NCI-H1092 treated with DMSO at 0.1 percent for 48 hours (cell line): ENCODE data around the gene MEG3.

Experiments used
- DNase-seq: peaks from one replicate; lab custom pipeline; 2025; lab: John Stamatoyannopoulos, UW

MEG3 gene

DNA sequence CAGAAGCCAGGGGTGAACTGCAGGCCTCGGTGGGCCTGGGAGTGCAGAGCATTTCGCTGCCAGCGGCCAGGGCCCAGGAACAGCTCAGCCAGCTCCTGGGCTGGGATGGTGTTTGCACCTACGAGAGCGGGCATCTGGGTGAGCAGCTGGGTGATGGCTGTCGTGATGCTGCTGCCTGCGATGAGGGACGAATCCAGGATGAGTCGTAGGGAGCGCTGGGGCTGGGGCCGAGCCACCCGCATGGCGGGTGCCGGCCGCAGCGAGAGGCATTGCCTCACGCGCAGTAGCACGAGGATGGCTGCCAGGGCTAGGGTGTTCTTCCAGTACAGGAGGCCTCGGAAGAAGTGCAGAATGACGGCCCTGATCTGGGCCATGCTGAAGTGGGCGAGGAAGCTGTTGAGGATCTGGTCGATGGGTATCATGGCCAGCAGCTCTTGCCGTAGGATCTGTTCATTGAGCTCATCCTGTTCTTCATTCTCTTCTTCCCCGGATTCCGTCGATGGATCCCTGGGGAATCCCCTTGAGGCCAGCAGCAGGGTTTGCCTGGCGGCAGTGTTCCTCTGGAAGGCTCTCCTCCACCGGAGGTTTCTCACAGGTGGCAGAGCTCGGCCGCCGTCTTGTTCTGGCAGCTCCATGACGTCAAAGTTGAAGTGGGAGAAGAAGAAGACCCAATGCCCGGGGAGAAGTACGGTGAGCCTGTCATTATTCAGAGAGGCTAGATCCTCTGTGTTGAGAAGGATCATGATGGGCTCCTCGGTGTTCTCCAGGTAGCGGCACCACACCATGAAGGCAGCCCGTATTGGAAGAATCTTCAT lies 55.5 kb downstream of the MEG3 start:
- DNase-seq = no peak

DNA sequence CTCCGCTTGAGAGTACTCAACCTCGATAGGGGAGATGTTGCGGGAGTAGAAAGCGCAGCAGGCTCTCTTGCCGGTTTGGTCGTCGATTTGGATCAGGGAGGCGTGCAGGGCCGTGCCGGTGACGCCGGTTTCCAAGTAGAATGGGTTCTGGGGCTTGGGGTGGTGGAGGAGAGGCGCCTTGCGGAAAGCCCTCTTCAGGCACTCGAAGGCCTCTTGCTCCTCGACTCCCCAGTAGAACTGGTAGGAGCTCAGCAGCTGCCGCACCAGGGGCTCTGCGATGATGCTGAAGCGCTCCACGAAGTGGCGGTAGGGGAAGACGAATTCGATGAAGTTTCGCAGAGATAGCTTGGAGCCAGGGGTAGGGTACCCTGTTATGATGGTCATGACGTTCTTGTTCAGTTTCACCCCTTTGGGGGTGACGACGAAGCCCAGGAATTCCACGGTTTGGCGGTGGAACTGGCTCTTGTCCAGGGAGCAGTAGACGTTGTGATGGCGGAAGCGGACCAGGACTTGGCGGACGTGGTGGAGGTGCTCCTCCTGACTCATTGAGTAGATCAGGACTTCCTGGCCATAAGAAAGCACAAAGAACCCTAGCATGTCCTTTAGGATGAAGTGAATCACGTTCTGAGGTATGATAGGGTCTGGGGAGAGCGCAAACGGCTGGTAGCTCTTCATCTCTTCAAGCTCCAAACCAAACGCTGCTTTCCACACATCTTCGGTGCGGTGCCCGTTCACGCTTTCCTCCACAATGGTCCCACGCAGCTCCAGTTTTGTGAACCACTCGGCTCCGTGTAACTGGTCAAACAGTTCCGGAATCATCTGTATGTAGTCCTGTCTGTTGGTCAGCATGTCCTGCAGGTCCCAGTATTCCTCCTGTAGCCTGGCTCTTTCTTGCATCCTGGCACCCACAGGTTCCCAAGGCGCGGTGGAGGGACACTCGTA lies 56.4 kb downstream of the MEG3 start:
- no peak for DNase-seq

DNA sequence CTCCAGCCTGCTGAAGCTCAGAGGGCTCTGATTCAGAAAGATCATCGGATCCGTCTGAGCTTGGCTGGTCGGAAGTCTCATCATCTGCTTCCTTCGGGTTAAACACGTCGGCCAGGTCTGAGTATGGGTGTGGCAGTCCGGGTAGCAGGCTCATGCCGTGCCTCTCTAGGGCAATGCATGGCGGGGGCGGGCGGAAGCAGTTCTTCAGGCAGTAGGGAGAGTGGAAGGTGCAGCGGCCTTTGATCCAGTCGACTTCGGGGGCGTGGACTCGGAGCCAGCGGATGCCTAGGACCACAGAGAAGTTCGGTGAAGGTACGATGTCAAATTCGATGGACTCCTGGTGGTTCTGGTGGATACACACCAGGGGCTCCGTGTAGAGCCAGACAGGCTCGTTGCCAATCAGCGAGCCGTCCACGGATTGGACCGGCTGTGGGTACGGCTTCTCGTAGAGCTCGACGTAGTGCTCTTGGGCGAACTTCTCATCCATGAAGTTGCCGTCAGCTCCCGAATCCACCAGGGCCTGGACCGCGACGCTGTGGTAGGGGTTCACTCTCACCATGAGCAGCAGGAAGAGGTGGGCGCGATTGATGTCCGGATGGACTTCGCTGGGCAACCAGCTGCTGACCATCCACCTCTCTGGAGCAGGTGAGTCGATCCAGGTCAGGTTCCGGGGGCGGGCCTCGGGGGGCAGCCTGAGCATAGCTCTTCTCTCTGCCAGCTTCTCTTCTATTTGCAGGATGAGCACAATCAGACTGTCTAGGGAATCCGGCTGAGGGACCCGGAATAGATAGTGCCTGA lies 57.3 kb downstream of the MEG3 start:
- no peak for DNase-seq

DNA sequence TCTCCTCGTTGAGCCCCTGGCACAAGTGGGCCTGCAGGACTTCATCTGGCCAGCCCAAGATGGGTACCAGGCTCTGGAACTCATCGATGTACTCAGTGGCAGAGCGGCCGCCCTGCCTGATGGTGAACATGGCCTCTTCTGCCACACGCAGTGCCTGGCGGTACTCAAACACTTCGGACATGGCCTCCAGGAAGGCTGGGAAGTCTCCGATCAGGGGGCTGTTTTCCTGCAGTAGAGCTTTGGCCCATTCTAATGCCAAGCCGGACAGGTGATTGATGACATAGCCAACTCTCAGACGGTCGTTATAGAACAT lies 57.8 kb downstream of the MEG3 start:
- no peak for DNase-seq

DNA sequence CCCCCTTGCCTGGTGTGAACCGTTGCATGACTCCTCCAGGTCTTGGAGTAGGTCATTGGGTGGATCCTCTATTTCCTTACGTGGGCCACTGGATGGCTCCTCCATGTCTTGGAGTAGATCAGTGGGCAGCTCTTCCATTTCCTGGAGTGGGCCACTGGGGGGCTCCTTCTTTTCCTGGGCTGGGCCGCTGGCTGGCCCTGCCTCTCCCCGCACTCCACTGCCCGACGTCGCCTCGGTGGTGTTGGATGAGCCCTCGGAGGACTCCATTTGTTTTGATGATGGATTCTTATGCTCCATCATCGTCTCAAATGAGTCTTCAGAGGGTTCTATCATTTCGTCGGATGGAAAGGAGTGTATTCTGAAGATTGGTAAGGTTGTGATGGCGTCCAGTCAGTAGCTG lies 58.5 kb downstream of the MEG3 start:
- DNase-seq = no peak

DNA sequence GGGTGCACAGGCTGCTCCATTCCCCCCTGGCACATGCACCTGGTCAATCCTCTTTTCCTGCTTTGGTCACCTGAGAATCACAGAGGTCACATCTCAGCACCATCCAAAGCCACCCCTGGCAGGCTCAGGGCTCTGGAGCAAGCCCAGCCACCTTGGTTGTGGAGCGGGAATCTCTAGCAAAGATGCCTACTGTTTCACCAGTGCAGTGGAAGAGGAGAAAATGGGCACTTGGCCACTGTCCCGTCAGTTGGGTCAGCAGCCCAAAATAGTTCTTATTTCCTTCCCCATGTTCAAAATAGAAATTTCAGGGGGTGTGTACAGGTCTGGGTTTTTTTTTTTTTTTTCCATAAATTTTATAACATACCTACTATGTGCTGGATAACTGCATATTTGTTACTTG lies 59.3 kb downstream of the MEG3 start:
- no peak for DNase-seq

DNA sequence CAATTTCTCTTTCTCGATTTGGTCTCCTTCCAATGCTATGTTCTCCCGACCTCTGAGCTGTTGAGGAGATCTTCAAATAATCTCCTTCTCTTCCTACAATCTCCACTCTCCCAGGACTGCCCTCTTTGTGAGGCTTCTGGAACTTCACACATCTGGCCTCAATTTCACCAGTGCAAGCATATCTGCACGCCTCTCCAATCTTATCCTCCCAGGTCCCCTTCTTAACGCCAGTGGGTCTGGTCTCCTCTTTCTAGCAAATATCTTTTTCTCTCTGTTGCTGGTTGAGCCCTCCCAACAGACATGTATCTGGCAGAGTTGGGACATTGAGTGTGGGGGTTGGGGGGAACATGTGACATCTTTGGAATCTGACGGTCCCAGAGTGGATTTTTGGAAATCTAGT lies 59.7 kb downstream of the MEG3 start:
- DNase-seq = no peak

DNA sequence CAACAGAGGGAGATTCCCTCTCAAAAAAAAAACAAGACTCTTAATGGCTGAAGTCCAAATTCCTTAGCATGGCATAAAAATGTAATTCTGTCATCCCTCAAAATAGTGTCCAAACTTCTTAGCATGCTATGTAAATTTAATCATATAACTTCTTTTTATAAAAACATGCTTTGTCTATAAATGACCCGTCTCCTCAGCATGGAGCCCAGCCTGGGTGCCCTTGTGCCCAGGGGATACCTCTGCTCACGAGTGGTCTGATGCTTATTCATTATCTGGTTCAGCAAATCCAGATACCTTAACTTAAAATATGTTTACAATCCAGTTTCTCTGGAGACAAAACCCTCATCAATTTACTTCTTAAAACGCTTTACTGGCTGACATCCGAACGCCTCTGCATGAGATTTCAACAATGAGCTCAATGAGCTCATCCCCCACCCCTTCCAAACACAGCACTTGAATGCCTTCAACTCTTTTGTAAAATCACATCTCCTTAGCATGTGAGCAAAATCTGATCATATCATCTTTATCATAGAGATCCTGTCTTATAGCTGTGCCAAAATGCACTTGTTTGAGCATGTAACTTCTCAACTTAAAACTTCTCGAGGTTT lies 61.9 kb downstream of the MEG3 start:
- DNase-seq = no peak

DNA sequence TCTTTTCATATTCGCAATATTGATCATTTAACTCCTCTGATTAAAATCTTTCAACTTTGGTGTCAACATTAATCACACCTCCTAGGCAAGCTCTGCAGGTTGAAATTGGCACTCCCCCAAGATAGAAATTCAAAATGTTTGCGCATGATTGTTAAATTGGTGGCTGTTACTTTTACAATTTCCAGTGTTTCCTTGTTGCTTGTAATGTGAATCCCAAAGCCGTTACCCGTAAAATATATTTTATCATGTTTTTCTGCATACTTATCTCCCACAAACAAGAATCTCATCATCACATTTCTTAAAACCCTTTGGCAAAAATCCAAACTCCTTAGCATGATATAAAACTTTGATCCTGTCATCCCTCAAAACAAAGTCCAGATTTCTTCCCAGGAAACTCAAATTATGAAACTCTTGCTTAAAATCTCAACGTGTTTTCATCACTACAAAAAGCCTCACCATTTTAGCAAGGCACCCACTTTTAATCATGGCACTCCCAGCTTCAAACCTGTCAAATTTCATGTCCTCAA lies 62.9 kb downstream of the MEG3 start:
- no peak for DNase-seq

DNA sequence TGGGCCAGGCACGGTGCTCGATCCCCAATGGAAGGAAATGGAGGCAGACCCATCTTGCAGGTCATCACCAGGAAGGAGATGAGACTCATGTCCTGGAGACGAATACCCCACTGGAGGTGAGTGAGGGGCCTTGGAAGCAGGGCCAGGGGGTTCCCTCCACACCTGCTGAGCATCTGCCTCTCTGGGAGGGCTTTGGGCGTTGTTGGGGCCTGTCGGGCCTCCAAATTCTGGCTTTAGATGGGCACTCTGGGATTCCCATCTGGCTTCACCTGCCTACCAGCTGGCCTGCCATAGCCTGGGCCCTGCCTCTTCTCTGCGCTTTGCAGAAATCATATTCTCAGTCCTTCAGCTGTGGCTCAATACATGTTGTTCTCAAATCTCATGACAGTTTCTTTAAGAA lies 63.7 kb downstream of the MEG3 start:
- DNase-seq = no peak

DNA sequence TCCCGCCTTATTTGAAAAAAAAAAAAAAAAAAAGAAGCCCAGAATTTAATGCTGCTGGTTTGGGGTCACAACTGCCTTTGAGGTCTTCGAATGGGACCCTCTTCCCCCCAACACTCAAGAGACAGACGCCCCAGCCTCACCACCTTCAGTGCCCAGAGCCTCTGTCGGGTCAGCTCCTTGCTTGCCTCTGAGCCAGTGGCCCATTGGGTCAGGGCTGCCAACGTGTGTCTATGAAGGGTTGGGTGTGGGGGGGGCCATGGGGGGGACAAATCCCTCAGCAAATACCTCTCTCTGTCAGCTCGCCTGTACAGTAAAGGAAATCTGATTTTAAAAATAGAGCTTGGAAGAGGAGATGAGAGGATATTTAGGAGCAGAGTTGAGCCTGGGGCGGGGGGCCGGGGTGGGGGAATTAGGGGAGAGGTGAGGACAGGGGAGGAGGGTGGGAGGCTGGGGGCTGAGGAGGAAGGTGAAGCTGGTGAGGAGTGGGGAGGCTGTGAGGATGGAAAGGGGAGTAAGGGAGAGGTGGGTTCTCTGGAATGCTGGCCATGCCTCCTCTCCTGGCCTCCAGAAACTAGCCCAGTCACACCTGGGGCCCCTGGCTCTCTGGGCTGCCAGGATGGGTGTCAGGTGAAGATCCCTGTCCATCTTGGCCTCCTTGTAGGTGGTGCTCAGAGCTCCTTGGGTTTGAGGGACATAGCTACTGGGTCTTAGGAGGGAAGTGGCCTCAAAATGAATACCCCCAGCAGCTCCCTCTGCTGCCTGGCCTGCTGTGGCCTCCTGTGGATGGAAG lies 64.3 kb downstream of the MEG3 start:
- DNase-seq = no peak

DNA sequence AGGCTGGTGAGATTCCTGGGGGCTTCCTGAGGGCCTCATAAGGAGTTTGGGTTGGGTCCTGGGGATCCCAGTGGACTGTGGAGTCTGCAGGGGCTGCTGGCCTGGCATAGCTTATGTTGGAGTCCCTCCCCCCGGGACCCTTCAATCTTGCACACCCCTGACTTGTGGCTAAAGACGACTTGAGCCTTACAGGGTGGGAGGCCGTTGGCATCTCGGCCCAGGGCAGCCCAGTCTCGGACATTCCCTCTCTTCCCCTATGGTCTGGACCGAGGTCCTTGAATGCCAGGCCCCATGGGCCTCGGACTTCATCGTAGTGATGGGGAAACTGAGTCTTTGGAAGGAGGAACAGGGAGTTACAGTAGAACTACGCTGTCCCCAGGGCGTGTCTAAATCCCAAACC lies 65.1 kb downstream of the MEG3 start:
- DNase-seq = no peak

DNA sequence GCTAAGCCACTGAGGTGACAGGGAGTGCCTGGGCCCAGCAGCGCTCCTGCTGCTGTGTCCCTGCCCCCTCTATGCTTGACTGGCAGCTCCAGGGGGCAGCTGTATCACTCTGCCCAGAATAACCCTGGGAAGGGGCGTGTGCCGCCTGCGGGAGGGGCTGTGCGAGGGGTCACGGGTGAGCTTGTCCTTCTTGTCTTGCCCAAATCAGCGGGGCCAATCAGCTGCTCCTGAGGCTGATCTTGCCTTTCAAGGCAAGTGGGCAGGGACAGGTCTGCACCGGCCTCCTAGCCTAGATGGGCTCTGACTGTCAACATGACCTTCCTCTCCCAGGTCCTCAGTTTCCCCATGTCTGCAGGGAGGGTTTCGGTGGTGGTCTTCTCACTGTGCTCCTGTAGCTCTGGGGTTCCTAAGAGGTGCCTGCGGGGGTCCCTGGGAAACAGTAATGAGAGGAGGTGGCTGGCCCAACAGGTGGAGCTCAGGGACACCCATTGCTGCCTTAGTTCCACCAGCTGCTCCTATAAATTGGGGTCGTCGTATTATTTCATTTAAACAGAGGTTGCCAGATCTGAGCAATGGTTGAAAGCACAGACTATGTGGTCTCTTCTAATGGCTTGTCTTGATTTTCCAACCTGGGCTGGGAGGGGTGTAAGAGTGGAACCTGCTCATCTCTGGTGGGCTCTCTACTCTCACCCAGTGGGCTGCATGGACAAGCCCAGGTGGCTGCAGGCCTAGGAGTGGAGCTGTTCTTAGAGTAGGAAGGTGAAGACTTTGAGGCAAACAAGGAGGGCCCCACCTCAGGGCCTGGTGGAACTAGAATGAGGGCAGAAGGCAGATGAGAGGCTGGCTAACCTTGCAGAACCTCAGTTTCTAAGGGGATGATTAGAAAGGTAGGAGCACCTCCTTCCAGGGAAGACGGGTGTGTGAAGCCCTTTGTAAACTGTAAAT lies 65.9 kb downstream of the MEG3 start:
- no peak for DNase-seq

DNA sequence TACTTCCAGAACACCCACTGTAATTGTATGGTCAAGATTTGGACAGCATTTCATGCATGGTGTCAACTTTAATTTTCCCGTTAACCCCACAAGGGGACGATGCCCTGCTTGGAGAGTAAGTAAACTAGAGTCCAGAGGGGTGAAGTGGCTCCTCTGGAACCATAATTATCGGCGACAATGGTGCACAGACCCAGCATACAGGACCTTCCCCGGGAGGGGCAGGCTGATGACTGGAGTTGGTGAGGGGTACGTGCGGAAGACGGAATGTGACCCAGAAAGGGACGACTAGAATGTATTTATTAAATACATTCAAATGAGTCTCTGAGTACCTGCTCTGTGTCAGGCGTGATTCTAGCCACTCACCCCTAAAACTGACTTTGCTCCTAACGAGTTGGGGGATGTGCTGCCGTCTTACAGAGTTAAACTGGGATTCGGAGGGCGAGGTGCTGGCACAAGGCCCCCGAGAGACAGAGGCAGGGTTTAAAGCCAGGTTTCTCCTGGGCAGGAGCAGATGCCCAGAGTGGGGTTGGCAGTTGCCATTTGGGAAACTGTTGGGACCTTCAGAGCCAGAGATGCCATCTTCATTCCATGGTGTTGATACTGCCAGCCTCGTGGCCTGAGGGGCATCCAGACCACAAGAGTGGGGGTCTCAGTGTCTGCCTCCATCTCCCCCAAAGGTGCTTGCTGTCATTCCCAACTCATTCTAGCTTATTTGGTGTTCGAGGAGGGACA lies 66.7 kb downstream of the MEG3 start:
- no peak for DNase-seq

DNA sequence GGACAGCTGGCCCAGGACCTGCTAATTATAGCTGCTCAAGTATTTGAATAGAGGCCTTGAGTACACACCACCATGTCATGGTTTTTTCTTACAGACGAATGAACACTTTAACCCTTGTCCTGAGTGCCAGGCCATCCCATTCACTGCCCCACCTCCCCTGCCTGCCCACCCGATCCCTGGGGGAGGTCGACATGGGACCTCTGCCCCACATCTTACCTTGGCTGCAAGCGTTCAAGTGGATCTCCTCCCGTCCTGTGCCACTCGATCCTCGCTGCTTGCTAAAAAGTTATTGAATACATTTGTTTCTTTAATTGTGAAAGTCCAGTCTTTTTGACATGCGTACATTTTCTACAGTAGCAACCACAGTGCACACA lies 67.3 kb downstream of the MEG3 start:
- no peak for DNase-seq

DNA sequence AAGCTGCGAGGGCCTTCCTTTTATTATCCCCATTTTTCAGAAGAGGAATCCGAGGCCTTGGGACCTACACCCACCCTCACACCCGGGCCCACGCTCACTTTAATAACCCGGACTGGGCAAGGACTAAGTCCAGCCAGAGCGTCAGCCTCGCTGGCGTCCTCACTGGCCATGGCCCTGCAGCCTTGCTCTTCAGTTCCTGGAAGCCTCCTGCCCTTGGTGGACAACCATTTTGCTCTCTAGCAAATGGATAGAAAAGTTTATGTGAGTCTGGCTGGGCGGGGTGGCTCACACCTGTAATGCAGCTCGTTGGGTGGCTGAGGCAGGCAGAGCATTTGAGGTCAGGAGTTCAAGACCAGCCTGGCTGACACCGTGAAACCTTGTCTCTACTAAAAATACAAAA lies 67.8 kb downstream of the MEG3 start:
- DNase-seq = no peak

DNA sequence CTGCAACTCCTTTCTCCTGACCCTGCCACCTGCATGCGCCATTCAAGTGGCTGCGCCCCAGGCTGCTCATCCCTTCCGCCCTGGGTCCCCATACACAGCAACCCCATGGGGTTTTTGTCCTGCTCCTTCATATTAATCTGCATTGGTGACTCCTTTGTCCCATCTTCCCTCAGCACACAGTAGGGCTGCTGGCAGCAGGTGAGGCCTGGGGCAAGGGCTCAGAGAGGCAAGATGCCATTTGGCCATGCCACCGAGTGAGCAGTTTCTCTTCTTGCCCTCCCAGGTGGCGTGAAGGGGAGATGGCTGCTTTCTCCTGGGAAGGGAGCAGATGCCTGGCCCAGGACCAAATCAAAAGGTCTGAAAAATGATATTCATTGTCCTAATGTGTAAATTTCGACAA lies 68.5 kb downstream of the MEG3 start:
- DNase-seq = no peak

DNA sequence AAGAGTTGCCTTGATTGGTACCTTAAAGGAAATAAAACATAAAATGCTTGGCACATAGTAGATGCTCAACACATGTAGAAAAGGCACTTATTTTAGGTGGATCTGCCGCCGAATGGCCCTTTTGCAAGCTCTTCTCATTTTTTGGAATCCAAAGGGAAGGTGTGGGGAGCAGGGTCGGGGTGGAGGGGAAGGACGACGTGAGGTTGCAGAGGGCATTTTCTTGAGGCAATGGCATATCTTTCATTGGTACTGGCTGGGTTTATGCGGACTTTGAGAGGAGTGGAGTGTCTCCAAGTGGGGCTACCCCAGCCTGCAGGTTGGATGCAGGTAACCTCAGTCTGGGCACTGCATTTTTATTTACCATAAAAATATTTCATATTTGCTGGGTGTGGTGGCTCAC lies 69.5 kb downstream of the MEG3 start:
- DNase-seq = no peak

DNA sequence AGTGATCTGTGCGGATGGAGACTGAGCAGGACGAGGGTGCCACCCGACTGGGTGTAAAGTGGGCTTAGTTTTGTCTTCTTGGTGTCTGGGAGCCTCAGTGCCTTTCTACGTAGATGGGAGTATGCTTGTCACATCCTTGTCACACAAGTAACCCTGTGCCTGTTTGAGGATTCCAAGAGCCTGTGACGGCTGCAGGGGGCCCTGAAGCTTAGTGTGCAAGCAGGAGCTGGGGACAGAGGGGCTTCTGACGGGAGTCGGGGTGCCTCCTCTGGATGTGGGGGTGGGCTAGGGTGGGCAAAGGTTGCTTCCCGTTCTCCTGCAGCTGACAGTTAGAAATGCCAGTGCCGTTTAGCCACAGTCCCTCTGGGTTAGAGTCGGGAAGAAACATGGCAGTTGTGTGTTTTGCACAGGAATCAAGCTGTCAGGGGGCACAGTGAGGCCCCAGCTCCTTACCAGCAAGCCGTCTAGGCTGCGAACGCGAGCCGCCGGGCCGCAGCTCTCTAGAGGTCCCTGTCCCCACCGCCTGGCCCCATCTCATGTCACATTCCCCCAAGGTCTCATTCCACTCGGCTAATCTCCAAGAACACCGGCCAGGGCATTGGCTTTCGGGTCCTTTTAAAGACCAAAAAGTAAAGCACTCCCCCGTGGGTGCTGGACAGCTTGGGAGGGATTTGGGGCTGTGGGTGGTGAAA lies 70.6 kb downstream of the MEG3 start:
- no peak for DNase-seq
